Activated naive CD8-positive, alpha-beta T cell treated with anti-CD3 and anti-CD28 coated beads for 36 hours (primary cell): ENCODE data around the gene ANTXR1. TPM values are rescaled to one million over a fixed set of nuclear protein-coding genes. Genes with fewer than 3 reads are reported as not detected.

ENCODE experiments used
- DNase-seq: peaks from one replicate; pipeline ENCODE4 v3.0.0; 2021
- H3K27ac Mint-ChIP-seq: one replicate; pipeline ENCODE4 v1.8.0; 2022; ENCODE audit warnings: mild to moderate bottlenecking, moderate library complexity, mixed read lengths
- H3K27me3 Mint-ChIP-seq: one replicate; pipeline ENCODE4 v1.8.0; 2022; ENCODE audit warnings: mild to moderate bottlenecking, mixed read lengths
- H3K36me3 Mint-ChIP-seq: one replicate; pipeline ENCODE4 v1.8.0; 2021; ENCODE audit warnings: mild to moderate bottlenecking, mixed read lengths
- H3K4me1 Mint-ChIP-seq: one replicate; pipeline ENCODE4 v1.8.0; 2021; ENCODE audit warnings: mixed read lengths
- H3K4me3 Mint-ChIP-seq: one replicate; pipeline ENCODE4 v1.8.0; 2022; ENCODE audit warnings: mild to moderate bottlenecking, moderate library complexity, mixed read lengths
- H3K9me3 Mint-ChIP-seq: one replicate; pipeline ENCODE4 v1.8.0; 2022; ENCODE audit warnings: mixed read lengths
- total RNA-seq, 2 experiments: library from RNA; stranded (reverse); gene quantifications; one replicate each; pipeline ENCODE4 v1.2.3, GENCODE V29; 2021

ANTXR1 gene
- total RNA-seq, 2 experiments from 2014 or later, result 0.91 to 1.1 TPM

GRCh38 chr2:69086466-69086865 is 73.5 kb downstream of the ANTXR1 start:
- no peak overlapping the region for H3K4me3 Mint-ChIP-seq
- peaks cover 35% of the 10 kb centered on the region for H3K27me3 Mint-ChIP-seq
- H3K27ac Mint-ChIP-seq, result no peak overlapping the region
- no peaks in the 10 kb centered on the region for H3K36me3 Mint-ChIP-seq
- H3K9me3 Mint-ChIP-seq, result no peaks in the 10 kb centered on the region
- peaks cover 2% of the 10 kb centered on the region for H3K4me1 Mint-ChIP-seq
- no peak for DNase-seq

DNA sequence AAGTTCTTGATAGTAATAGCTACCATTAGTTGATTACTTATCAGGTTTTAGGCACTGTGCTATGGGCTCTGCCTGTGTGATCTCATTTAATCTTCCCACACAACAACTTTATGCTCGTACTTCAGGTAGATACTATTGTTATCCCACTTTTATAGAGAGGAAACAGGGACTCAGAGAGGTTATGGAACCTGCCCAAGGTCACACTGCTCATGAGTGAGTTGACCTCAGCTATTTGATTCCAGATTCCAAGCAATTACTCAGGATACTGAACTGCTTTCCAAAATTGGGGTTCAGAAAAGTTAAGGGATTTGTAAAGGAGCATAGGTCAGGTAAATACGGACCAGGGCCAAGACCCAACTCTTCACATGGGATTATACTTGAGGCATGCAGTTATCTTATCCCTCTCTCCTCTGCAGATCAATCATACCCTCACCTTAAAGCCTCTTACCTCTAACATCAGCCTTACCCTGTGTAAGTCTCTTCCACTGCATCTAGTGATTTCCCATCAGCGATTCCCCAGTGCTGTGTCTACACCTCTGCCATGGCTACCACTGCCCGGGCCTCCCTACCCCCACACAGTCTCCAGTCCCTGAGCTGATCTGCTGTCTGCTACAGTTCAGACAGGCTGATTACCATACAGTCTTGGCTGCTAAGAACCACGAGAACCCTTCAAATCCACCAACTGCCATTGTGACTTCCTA is 74.4 kb downstream of the ANTXR1 start:
- H3K27ac Mint-ChIP-seq, result no peak overlapping the region
- H3K4me1 Mint-ChIP-seq, result no peaks in the 10 kb centered on the region
- DNase-seq, result no peak
- no peaks in the 10 kb centered on the region for H3K9me3 Mint-ChIP-seq
- no peak overlapping the region for H3K4me3 Mint-ChIP-seq
- no peaks in the 10 kb centered on the region for H3K36me3 Mint-ChIP-seq
- peaks cover 28% of the 10 kb centered on the region for H3K27me3 Mint-ChIP-seq

DNA sequence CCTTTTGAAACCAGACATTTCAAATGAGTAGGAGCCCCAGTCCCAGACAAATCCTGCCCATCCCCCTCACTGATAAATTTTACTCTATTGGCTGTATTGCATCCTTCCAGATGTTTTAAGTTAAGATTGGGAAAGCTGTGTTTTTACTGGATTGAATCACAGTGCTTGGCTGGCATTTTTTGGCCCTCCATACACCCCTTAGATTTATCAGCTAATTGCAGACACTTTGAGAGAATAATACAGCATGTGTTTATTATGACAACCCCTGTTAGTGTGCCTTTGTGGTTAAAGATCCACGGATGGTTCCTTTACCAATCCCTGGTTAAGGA is 74.9 kb downstream of the ANTXR1 start:
- Mint-ChIP-seq H3K27me3 (peaks cover 28% of the 10 kb centered on the region), H3K36me3 (no peaks in the 10 kb centered on the region), H3K4me3 (no peak overlapping the region), H3K27ac (no peak overlapping the region), H3K9me3 (no peaks in the 10 kb centered on the region), H3K4me1 (no peaks in the 10 kb centered on the region)
- DNase-seq, result no peak

DNA sequence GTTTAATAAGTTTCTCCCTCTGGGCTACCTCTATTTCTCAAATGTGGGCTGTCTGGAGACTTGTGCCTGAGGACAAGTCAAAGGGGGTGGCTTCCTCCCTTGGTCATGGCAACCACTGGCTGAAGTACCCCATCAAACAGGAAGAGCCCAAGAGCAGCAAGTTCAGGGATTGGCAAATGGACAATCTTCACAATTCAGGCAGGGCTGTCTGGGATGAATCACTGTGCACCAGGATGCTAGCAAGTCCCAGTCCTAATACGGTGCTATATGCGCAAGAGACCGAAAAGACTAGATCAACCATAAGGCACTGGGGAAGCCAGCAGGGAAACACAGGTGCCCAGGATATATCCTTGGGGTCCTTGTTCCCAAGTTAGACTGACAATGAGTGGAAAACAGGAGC is 75.5 kb downstream of the ANTXR1 start:
- DNase-seq, result no peak
- no peaks in the 10 kb centered on the region for H3K36me3 Mint-ChIP-seq
- H3K27ac Mint-ChIP-seq, result no peak overlapping the region
- peaks cover 27% of the 10 kb centered on the region for H3K27me3 Mint-ChIP-seq
- H3K4me3 Mint-ChIP-seq, result no peak overlapping the region
- H3K4me1 Mint-ChIP-seq, result no peaks in the 10 kb centered on the region
- no peaks in the 10 kb centered on the region for H3K9me3 Mint-ChIP-seq

- H3K27me3 Mint-ChIP-seq, result peaks cover 20% of the 10 kb centered on the region
- no peaks in the 10 kb centered on the region for H3K4me1 Mint-ChIP-seq
- no peak overlapping the region for H3K27ac Mint-ChIP-seq
Measured at GRCh38 chr2:69089266-69089665, 76.3 kb downstream of the ANTXR1 start.

GRCh38 chr2:69089998-69090397 is 77.0 kb downstream of the ANTXR1 start:
- H3K4me3 Mint-ChIP-seq, result no peak overlapping the region
- H3K27ac Mint-ChIP-seq, result no peak overlapping the region
- peaks cover 24% of the 10 kb centered on the region for H3K27me3 Mint-ChIP-seq
- no peaks in the 10 kb centered on the region for H3K9me3 Mint-ChIP-seq
- no peak for DNase-seq
- no peaks in the 10 kb centered on the region for H3K4me1 Mint-ChIP-seq
- no peaks in the 10 kb centered on the region for H3K36me3 Mint-ChIP-seq

More at GRCh38 chr2:69089266-69089665, 76.3 kb downstream of the ANTXR1 start:
- DNase-seq, result no peak
- Mint-ChIP-seq H3K36me3 (no peaks in the 10 kb centered on the region), H3K9me3 (no peaks in the 10 kb centered on the region), H3K4me3 (no peak overlapping the region)

DNA sequence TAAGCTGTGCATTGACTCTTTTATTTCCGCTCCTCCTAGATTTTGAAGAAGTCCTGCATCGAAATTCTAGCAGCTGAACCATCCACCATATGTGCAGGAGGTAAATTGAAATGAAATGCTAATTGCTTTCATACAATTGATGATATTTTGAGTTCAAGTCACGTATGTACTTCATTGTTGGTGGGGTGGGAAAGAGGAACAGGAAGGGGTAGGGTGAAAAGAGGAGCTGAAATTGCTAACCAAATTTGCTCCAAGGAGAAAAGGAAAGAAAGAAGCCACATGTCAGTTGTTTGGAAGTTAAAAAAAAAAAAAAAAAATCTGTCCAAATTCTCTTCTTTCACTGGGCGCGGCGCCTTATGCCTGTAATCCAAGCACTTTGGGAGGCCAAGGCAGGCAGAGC is 77.8 kb downstream of the ANTXR1 start:
- no peaks in the 10 kb centered on the region for H3K4me1 Mint-ChIP-seq

GRCh38 chr2:69092857-69093256 is 79.9 kb downstream of the ANTXR1 start:
- Mint-ChIP-seq H3K27me3 (peaks cover 20% of the 10 kb centered on the region), H3K4me3 (no peak overlapping the region), H3K27ac (no peak overlapping the region), H3K4me1 (no peaks in the 10 kb centered on the region), H3K36me3 (no peaks in the 10 kb centered on the region), H3K9me3 (no peaks in the 10 kb centered on the region)
- no peak for DNase-seq

More for the DNA sequence above, 77.8 kb downstream of the ANTXR1 start:
- Mint-ChIP-seq H3K27me3 (peaks cover 27% of the 10 kb centered on the region), H3K9me3 (no peaks in the 10 kb centered on the region), H3K27ac (no peak overlapping the region), H3K36me3 (no peaks in the 10 kb centered on the region), H3K4me3 (no peak overlapping the region)
- no peak for DNase-seq

DNA sequence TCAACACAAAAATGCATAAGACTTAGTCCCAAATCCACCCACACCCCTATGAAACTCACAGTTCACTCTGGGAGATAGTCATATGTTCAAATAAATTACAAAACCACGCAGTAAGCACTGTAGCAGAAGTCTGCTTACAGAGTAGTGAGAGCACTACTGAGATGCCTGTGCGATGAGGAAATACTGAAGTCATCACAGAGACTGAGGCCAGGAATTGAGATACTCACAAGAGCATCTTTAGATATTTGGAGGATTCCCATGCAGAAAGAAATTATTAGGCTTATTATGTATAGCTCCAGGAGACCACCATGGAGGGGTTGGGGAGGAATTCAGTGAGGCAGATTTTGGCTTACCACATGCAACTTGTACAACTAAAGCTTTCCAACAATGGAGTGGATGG is 82.3 kb downstream of the ANTXR1 start:
- Mint-ChIP-seq H3K27me3 (peaks cover 16% of the 10 kb centered on the region), H3K27ac (no peak overlapping the region), H3K36me3 (no peaks in the 10 kb centered on the region), H3K4me1 (no peaks in the 10 kb centered on the region), H3K9me3 (no peaks in the 10 kb centered on the region), H3K4me3 (no peak overlapping the region)
- DNase-seq, result no peak

DNA sequence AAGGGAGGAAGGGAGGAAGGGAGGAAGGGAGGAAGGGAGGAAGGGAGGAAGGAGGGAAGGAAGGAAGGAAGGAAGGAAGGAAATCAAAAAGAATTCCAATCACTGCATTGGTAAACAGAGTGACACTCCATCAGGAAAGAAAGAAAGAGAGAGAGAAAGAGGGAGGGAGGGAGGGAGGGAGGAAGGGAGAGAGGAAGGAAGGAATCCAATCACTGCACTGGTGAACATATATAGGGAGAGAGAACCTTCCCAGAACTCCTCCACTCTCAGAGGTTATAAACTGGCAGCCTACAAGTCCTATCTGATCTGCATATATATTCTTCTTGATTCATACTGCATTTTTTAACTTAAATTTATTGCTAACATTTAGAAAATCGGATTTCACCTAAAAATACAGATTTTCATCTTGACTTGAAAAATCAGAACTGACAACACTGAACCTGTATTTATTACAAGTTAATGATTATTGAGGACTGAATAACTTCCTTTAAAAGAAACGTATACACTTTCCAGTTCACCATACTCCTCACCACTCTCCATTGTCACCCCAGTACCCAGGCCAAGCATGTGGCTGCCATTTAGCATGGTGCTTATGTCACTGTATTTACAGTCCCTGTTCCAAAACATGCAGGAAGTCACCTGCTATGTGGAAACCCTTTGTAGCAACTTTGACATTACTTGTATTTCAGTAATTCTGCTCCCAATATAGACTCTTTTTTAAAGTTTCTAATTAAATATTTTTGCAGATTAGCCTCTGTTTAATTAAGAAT is 83.5 kb downstream of the ANTXR1 start:
- Mint-ChIP-seq H3K27ac (no peak overlapping the region), H3K9me3 (no peaks in the 10 kb centered on the region), H3K4me3 (no peak overlapping the region), H3K27me3 (peaks cover 16% of the 10 kb centered on the region), H3K4me1 (no peaks in the 10 kb centered on the region), H3K36me3 (no peaks in the 10 kb centered on the region)
- DNase-seq, result no peak

GRCh38 chr2:69097148-69097610 is 84.2 kb downstream of the ANTXR1 start:
- Mint-ChIP-seq H3K27me3 (peaks cover 16% of the 10 kb centered on the region), H3K4me3 (no peak overlapping the region), H3K9me3 (no peaks in the 10 kb centered on the region)

GRCh38 chr2:69097891-69098655 is 85.1 kb downstream of the ANTXR1 start:
- Mint-ChIP-seq H3K27me3 (peaks cover 15% of the 10 kb centered on the region), H3K36me3 (no peaks in the 10 kb centered on the region), H3K9me3 (no peaks in the 10 kb centered on the region), H3K4me1 (no peaks in the 10 kb centered on the region), H3K27ac (no peak overlapping the region), H3K4me3 (no peak overlapping the region)
- DNase-seq, result no peak

More at GRCh38 chr2:69097148-69097610, 84.2 kb downstream of the ANTXR1 start:
- Mint-ChIP-seq H3K27ac (no peak overlapping the region), H3K36me3 (no peaks in the 10 kb centered on the region), H3K4me1 (no peaks in the 10 kb centered on the region)
- DNase-seq, result no peak

- Mint-ChIP-seq H3K9me3 (no peaks in the 10 kb centered on the region), H3K27ac (no peak overlapping the region), H3K4me3 (no peak overlapping the region), H3K4me1 (no peaks in the 10 kb centered on the region), H3K27me3 (peaks cover 10% of the 10 kb centered on the region), H3K36me3 (no peaks in the 10 kb centered on the region)
- no peak for DNase-seq
Measured at GRCh38 chr2:69099541-69099940, 86.6 kb downstream of the ANTXR1 start.

DNA sequence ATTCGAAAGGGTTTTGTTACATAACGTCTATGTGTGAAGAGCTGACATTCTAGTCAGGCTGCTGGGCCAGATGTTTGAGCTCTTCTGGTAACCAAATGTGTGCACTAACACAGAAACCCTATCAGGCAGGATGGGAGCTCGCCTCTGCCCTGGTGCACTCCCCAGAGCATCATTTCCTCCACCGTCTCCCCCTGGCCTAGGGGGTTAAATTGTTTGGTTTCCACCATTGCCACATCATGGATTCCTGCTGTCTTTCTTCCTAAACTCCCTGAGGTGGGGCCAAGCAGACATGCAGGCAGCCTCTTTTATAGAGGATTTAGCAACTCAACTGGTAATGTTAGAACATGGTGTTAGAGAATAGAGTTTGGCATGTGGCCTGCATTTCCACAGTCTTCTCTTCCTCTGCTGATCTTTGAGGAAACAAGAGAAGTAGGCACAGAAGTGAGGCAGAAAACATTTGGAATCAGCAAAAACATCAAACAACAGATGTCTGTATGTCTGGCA is 87.3 kb downstream of the ANTXR1 start:
- H3K27me3 Mint-ChIP-seq, result peaks cover 7% of the 10 kb centered on the region
- no peak for DNase-seq
- H3K36me3 Mint-ChIP-seq, result no peaks in the 10 kb centered on the region
- H3K4me1 Mint-ChIP-seq, result no peaks in the 10 kb centered on the region
- no peak overlapping the region for H3K27ac Mint-ChIP-seq
- no peak overlapping the region for H3K4me3 Mint-ChIP-seq
- H3K9me3 Mint-ChIP-seq, result no peaks in the 10 kb centered on the region

GRCh38 chr2:69102041-69102593 is 89.1 kb downstream of the ANTXR1 start:
- no peak overlapping the region for H3K27ac Mint-ChIP-seq
- peaks cover 6% of the 10 kb centered on the region for H3K27me3 Mint-ChIP-seq
- no peaks in the 10 kb centered on the region for H3K9me3 Mint-ChIP-seq
- no peak overlapping the region for H3K4me3 Mint-ChIP-seq
- H3K4me1 Mint-ChIP-seq, result no peaks in the 10 kb centered on the region
- DNase-seq, result no peak
- H3K36me3 Mint-ChIP-seq, result no peaks in the 10 kb centered on the region
